ENCODE measurements around the gene ROCK1. TPM values are rescaled to one million over a fixed set of nuclear protein-coding genes. Genes with fewer than 3 reads are reported as not detected.

The ROCK1 gene
- total RNA-seq, 1 donor from 2014 or later: 53.8 TPM

GRCh38 chr18:21105936-21106335, 5.7 kb downstream of the ROCK1 start:
- DNase-seq (ENCODE audit: low read depth): no peak

- DNase-seq (ENCODE audit: low read depth): no peak
Observed at GRCh38 chr18:21101172-21101571, 10.4 kb downstream of the ROCK1 start.

DNA sequence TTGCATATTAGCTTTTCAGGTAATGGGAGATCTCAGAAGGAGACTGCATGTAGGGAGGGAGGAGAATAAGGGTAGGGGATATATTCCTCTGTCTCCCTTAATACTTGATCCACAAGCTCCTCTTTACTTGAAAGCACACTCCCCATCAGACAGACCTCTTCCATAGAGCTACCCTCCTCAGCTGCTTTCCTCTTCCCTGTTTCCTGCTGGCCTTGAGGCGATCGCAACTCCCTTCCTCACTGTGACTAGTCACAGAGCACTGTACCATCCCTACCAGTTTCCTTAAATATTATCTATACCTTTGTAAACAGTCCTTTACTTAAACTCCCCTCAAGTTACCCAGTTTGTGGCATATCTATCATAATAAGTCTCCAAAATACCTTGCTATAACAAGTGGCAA, 10.9 kb downstream of the ROCK1 start:
- DNase-seq (ENCODE audit: low read depth): no peak

DNA sequence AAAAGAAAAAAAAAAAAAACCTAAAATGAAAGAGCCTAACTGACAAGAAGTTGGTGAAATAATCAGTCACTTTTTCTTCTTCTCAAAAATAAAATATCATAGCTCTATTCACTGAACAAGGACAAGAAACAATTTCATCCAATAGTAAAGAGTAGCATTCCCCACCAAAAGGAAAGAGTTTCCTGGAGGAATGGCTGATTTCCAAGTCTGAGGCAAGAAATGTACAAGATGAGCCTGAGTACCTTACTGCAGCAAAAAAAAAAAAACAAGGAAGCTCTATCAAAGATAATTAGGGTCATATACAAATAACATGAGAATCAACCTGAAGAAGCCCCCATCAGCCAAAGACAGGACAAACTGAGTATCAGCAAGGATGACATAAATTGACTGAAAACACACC, 11.5 kb downstream of the ROCK1 start:
- no peak for DNase-seq (ENCODE audit: low read depth)

- no peak for DNase-seq (ENCODE audit: low read depth)
Observed at GRCh38 chr18:21099442-21099841, 12.2 kb downstream of the ROCK1 start.

- no peak for DNase-seq (ENCODE audit: low read depth)
Observed at GRCh38 chr18:21096760-21097159, 14.9 kb downstream of the ROCK1 start.

DNA sequence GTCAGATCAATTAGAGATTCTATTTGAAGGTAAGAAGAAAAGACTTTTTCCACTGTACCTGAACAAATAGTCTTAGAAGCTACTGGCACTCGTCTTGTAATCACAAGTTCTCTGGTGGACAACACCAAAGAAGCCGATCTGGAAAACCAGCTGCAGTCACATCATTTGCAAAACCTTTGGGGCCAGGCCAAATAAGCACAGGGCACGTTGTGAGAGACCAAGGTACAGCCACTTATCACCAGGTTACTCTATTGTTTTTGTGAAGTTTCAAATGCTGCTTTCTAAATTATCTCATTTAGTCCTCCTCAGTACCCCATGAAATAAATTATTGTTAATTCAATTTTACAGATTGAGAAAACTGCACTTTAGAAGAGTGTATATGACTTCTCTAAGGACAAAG, 18.5 kb downstream of the ROCK1 start:
- no peak for DNase-seq (ENCODE audit: low read depth)

GRCh38 chr18:21090680-21091079, 20.9 kb downstream of the ROCK1 start:
- no peak for DNase-seq (ENCODE audit: low read depth)

- DNase-seq (ENCODE audit: low read depth): no peak
Observed at GRCh38 chr18:21085579-21086166, 25.9 kb downstream of the ROCK1 start.

DNA sequence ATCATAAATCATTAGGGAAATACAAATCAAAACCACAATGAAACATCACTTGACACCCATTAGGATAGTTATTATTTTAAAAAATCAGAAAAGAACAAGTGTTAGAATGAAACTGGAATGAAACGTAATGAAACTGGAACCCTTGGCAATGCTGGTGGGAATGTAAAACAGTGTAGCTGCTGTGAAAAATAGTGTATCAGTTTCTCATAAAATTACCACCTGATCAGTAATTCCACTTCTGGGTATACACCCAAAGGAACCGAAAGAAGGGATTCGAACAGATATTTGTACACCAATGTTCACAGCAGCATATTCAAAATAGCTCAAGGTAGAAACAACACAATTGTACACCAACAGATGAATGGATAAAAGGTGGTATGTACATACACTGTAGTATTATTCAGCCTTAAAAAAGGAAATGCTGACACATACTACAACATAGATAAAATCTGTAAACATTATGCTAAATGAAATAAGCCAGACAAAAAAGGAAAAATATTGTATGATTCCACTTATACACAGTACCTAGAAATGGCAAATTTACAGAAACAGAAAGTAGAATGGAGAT, 27.0 kb downstream of the ROCK1 start:
- no peak for DNase-seq (ENCODE audit: low read depth)

GRCh38 chr18:21083017-21083416, 28.6 kb downstream of the ROCK1 start:
- DNase-seq (ENCODE audit: low read depth): no peak

DNA sequence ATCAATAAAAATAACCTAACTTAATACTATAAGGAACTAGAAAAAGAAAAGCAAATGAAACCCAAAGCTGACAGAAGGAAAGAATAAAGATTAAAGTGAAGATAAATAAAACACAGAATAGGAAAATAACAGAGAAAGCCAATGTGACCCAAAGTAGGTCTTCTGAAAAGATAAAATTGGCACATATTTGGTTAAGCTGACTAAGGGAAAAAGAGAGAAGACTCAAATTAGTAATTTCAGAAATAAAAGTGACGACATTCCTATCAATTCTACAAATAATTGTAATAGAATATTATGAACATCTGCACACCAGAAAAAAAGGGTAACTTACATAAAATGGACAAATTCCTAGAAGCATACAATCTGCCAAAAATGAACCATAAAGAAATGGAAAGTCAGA, 30.2 kb downstream of the ROCK1 start:
- DNase-seq (ENCODE audit: low read depth): no peak

DNA sequence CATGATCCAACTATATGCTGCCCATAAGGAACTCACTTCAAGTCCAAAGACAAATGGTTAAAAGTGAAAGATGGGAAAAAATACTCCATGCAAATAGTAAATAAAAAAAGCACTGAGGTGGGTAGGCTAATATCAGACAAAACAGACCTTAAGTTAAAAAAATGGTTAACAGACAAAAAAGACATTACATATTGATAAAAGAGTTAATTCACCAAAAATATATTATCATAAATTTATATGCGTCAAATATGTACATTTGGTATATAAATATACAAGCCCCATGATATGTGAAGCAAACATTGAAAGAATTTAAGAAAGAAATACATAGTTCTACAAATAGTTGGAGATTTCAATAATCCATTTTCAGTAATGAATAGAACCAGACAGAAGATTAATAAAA, 31.0 kb downstream of the ROCK1 start:
- DNase-seq (ENCODE audit: low read depth): no peak

DNA sequence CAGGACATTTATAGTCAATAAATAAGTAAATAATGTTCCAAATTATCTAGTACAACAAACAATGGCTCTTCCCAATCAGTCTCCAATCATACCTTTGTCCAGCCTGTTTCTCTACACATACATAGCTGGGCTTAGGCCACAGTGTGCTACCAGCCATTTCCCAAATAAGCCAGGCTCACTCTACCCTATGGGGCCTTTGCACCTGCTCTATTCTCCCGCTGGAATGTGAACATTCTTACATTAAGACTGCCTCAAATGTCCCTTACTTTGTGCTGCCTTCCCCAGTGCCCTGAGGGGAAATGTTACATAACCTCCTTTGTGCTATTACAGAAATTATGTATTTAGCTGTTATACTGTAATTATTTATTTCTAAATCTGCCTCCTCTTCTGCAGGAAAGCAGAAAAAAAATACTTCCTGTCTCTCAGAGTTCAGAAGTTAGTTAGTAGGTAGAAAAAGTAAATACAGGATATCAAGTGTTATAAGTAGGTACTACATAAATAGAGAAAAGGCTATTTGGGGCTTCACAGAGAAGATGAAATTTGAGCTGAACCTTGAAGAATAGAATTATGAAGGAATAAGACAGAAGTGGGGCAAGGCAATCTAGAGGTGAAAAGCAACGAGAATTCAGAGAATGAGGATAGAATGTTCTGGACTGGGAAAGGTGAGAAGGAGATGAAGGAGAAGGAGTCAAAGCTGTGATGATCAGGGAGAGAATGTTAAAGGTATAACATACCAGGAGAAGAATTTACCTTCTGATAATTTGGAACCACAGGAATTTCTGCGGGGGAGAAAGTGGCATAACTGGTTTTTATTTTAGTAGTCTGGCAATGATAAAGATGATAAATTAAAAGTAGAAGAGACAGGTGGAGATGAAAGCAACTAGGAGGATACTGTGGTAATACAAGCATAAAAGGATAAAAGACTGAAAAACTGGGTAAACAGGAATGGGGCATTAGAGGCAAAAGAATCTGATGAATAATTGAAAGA, 37.0 kb downstream of the ROCK1 start:
- peak; percentile 8 for DNase-seq (ENCODE audit: low read depth)

- DNase-seq (ENCODE audit: low read depth): no peak
Observed at GRCh38 chr18:21073180-21073579, 38.4 kb downstream of the ROCK1 start.

DNA sequence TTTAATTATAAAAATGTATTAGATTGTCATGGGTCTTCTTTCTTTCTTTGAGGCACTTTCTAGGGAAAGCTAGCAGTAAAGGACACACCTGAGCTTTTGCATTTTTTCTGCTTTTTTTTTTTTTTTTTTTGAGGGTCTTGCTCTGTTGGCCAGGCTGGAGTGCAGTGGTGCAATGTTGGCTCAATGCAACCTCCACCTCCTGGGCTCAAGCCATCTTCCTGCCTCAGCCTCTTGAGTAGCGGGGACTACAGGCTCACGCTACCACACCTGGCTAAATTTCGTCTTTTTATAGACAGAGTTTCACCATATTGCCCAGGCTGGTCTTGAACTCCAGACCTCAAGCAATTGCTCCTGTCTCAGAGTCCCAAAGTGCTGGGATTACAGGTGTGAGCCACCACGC, 40.5 kb downstream of the ROCK1 start:
- DNase-seq (ENCODE audit: low read depth): no peak

GRCh38 chr18:21069468-21069867, 42.1 kb downstream of the ROCK1 start:
- DNase-seq (ENCODE audit: low read depth): no peak

DNA sequence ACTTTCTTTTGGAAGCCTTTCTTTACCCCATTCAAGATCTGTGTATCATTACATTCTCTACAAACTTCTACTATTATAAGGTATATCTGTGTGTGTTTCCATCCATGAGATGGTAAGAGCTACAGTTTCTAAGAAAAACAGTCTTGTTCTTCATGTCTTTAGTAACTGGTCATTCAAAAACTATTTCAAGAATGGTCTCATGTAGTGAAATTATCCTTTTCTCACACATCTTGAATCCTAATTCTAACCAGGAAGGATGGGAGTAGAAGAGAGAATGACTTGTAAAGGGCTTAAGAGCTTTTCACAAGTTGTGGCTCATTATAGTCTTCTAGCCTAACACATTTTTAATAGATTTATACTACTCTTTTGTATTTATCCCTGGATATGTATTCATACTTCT, 47.3 kb downstream of the ROCK1 start:
- DNase-seq (ENCODE audit: low read depth): peak; percentile 52

DNA sequence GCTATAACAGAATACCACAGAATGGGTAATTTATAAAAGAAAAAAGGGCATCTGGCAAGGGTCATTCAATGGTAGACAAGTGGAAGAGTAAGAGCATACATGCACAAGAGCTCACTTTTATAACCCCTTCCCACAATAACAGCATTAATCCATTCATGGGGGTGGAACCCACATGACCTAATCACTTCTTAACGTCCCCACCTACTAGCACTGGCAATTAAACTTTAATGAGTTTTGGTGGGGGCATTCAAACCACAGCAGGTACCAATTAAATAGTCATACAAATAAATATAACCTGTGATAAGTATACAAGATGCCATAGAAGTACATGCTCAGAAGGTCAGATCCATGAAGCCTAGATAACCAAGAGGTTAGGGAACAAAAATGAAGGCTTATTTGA, 48.6 kb downstream of the ROCK1 start:
- DNase-seq (ENCODE audit: low read depth): no peak

GRCh38 chr18:21057112-21057511, 54.5 kb downstream of the ROCK1 start:
- peak; percentile 76 for DNase-seq (ENCODE audit: low read depth)

GRCh38 chr18:21056545-21056944, 55.1 kb downstream of the ROCK1 start:
- DNase-seq (ENCODE audit: low read depth): no peak

DNA sequence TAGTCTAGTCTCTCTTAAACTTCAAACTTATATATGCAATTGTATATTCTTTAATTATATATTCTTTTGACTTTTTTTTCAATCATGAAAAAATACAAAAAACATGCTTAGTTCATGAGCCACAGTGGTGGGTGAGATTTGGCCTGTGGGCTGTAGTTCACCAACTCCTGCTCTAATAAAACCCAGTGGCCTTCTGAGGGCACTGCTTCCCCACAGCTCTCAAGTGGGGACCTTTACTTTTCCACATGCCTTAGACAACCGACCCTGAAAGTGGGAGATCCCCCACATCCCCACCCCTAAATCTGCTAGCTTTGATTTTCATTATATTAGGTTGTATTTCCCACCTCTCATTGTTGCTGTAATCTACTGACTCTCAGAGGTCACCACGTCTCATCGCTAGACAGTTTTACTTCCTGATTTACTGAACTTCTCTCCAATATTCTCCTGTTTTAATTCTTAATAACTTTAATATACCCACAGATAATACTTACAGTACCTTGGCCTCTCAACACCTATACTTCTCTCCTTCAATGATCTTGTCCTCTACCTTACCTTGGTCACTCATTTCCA, 57.3 kb downstream of the ROCK1 start:
- DNase-seq (ENCODE audit: low read depth): no peak

- DNase-seq (ENCODE audit: low read depth): peak; percentile 69
Observed at GRCh38 chr18:21053127-21053526, 58.5 kb downstream of the ROCK1 start.

Data from renal cortical epithelial cell (primary cell).